ENCODE data around the gene MED27. TPM values are rescaled to one million over a fixed set of nuclear protein-coding genes. Genes with fewer than 3 reads are reported as not detected.

The MED27 gene
- total and polyA plus RNA-seq, 9 of the 15 experiments (the other 6 are each of a cell fraction or from before 2014, with no cell fraction given), result 24.4 to 91.0 (median 36.1) TPM

- peaks cover under 1% of the 10 kb centered on the region; the same call in 1 of the 3 replicates for H3K79me2 ChIP-seq (ENCODE audit: control insufficient read depth, insufficient read depth, low read length)
- DNase-seq (ENCODE audit: extremely low read depth in 1 of 4, low spot score in 3 of 4), result no peak
- in situ Hi-C loops (cut with MboI) (no loop called here), intact Hi-C loops (cut with micrococcal nuclease) (no loop called here)
- H3K9ac ChIP-seq (ENCODE audit: insufficient read depth in 1 of 2, low read depth in 2 of 2, low read length in 2 of 2), result no peak overlapping the region
- peaks cover 0 to 3% of the 10 kb centered on the region in 2 experiments; a peak in 2 of 5 replicates for H3K4me1 ChIP-seq (replicated peaks in 1 of 2; ENCODE audit: control insufficient read depth in 2 of 2, insufficient read depth in 2 of 2, low read length in 2 of 2)
- no TSS peak for BruUV-seq (replicated peaks)
- H2AFZ ChIP-seq (ENCODE audit: low read depth, low read length), result no peak overlapping the region
- WGBS (ENCODE audit: insufficient coverage, low coverage, missing lambda C conversion rate), result 90% methylated on average over 10 of the region's 10 CpGs
- H3K36me3 ChIP-seq (ENCODE audit: control insufficient read depth, insufficient read depth, low read length), result no peaks in the 10 kb centered on the region
- no peak overlapping the region for H3K4me3 ChIP-seq
- no peak for FAIRE-seq
- no peak for TF ChIP-seq ELK1 (CRISPR knock-in tag; IDR thresholded peaks at IDR 0.05)
- TF ChIP-seq ZNF79 (CRISPR knock-in tag; IDR thresholded peaks at IDR 0.05; ENCODE audit: low read depth), result no peak
- TF ChIP-seq ETS2 (tag; IDR thresholded peaks at IDR 0.05; ENCODE audit: borderline replicate concordance, poor library complexity, severe bottlenecking), result no peak
- TF ChIP-seq CBX5 (IDR thresholded peaks at IDR 0.05; ENCODE audit: borderline replicate concordance, low read depth), result no peak
- TF ChIP-seq ADNP (tag; IDR thresholded peaks at IDR 0.05), result no peak
- TF ChIP-seq ELF4 (CRISPR knock-in tag; IDR thresholded peaks at IDR 0.05), result no peak
- TF ChIP-seq EZH2 (IDR thresholded peaks at IDR 0.05; ENCODE audit: borderline replicate concordance, low read depth, low read length), result no peak
- H3K4me2 ChIP-seq (ENCODE audit: insufficient read depth, low read length), result no peak overlapping the region
- POLR2A ChIA-PET, result interaction anchor here (0.7 kb wide), 1 partner anchor 16 kb away, joined by 3 read pairs; no protein-coding TSS in a partner anchor
- no peaks in the 10 kb centered on the region for H3K9me3 ChIP-seq (replicated peaks; ENCODE audit: control insufficient read depth, insufficient read depth, low read depth, low read length)
- H3K27ac ChIP-seq (ENCODE audit: extremely low read depth, low read depth, low read length), result no peak overlapping the region
- CTCF ChIA-PET (ENCODE audit: low intra/inter-chr PET ratio), result no interaction called here
- no peak for ATAC-seq
- no peaks in the 10 kb centered on the region for H3K9me1 ChIP-seq (ENCODE audit: control insufficient read depth, insufficient read depth, low read length)
- peaks cover 34% of the 10 kb centered on the region for H4K20me1 ChIP-seq (replicated peaks; ENCODE audit: control insufficient read depth, insufficient read depth, low read length)
- H3K27me3 ChIP-seq (ENCODE audit: control insufficient read depth in 2 of 2, insufficient read depth in 2 of 2, low read length in 2 of 2), result no peaks in the 10 kb centered on the region
Observed at GRCh38 chr9:132031467-132032237, 48.0 kb downstream of the MED27 start.

All from K562 (cell line).